Ascending aorta (tissue), 2 donors: ENCODE data around the gene KCNA10. TPM values are rescaled to one million over a fixed set of nuclear protein-coding genes. Genes with fewer than 3 reads are reported as not detected.

Experiments
- DNase-seq, 2 donors: peaks; one replicate each; pipeline ENCODE4 v3.0.0-alpha.2; 2019; ENCODE audit warnings: low spot score in 2 of 2
- H3K27ac ChIP-seq, 2 donors: fragments of 200-600 bp; sonication (generic); one replicate each; pipeline ENCODE4 v1.5.1; 2016 to 2017; ENCODE audit warnings: mild to moderate bottlenecking in 1 of 2
- H3K27me3 ChIP-seq: fragments of 200-600 bp; sonication (generic); one replicate; pipeline ENCODE4 v1.5.1; 2017
- H3K36me3 ChIP-seq, 2 donors: fragments of 200-600 bp; sonication (generic); one replicate each; pipeline ENCODE4 v1.5.1; 2016
- H3K4me1 ChIP-seq, 2 donors: fragments of 200-600 bp; sonication (generic); one replicate each; pipeline ENCODE4 v1.5.1; 2016 to 2017; ENCODE audit warnings: mild to moderate bottlenecking in 1 of 2
- H3K4me3 ChIP-seq, 2 donors: fragments of 200-600 bp; sonication (generic); one replicate each; pipeline ENCODE4 v1.5.1; 2016 to 2017; ENCODE audit warnings: mild to moderate bottlenecking in 1 of 2
- H3K9me3 ChIP-seq, 2 donors: fragments of 200-600 bp; sonication (generic); one replicate each; pipeline ENCODE4 v1.5.1; 2016
- CTCF ChIP-seq, 3 experiments: fragments of 200-600 bp in 2 of 3; fragments of 450-650 bp in 1 of 3; sonication (generic) in 2 of 3; IDR thresholded peaks; one replicate each; pipeline ENCODE4 v1.5.1; 2016 to 2019; ENCODE audit warnings: antibody characterized with exemption in 3 of 3, mild to moderate bottlenecking in 1 of 3, moderate library complexity in 1 of 3
- intact Hi-C: fragments of 100-400 bp; cut with DNase I; formaldehyde crosslinking; loops from one replicate; pipeline ENCODE4 v1.15.1; 2023
- total RNA-seq: library from RNA; depleted of rRNA; stranded (reverse); fragments of >200 nt; gene quantifications from one replicate; pipeline ENCODE4 v1.1.0, GENCODE V29; 2016

KCNA10 gene
- total RNA-seq, 1 donor from 2014 or later = not detected

GRCh38 chr1:110477445-110477957, 41.5 kb downstream of the KCNA10 start:
- intact Hi-C loops = no loop called here
- no peaks in the 10 kb centered on the region for H3K4me1 ChIP-seq
- no peak for TF ChIP-seq CTCF (IDR thresholded peaks at IDR 0.05)
- H3K9me3 ChIP-seq = no peaks in the 10 kb centered on the region
- no peaks in the 10 kb centered on the region for H3K36me3 ChIP-seq
- no peaks in the 10 kb centered on the region for H3K27me3 ChIP-seq
- H3K27ac ChIP-seq = no peak overlapping the region
- H3K4me3 ChIP-seq = no peak overlapping the region
- DNase-seq = no peak

DNA sequence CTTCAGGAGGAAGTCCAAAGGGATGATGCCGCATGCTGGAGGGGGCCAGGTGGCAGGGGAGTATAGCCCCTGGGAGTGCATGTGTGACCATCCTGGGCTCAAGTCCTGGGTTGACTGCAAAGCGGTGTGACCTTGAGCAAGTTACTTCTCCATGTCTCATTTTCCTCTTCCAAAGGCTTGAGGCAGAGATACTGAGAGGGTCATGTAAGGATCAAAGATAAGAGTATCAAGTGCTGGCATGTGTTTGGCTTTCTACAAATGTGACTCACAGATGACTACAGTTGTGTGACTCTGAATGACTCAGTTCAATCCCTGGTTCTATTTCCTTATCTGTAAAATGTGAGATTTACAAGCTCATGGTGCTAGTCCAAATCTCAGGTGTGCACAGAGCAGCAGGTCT, 41.9 kb downstream of the KCNA10 start:
- H3K27ac ChIP-seq = no peak overlapping the region

GRCh38 chr1:110476028-110476765, 42.8 kb downstream of the KCNA10 start:
- no peaks in the 10 kb centered on the region for H3K4me1 ChIP-seq
- H3K9me3 ChIP-seq = no peaks in the 10 kb centered on the region
- H3K36me3 ChIP-seq = no peaks in the 10 kb centered on the region
- no peak overlapping the region for H3K4me3 ChIP-seq
- no peak for DNase-seq
- H3K27ac ChIP-seq = no peak overlapping the region
- no peak for TF ChIP-seq CTCF (IDR thresholded peaks at IDR 0.05)
- intact Hi-C loops = no loop called here
- H3K27me3 ChIP-seq = no peaks in the 10 kb centered on the region

More for the DNA sequence above, 41.9 kb downstream of the KCNA10 start:
- intact Hi-C loops = no loop called here
- no peaks in the 10 kb centered on the region for H3K27me3 ChIP-seq
- no peaks in the 10 kb centered on the region for H3K4me1 ChIP-seq
- no peaks in the 10 kb centered on the region for H3K9me3 ChIP-seq
- no peak for TF ChIP-seq CTCF (IDR thresholded peaks at IDR 0.05)
- H3K36me3 ChIP-seq = no peaks in the 10 kb centered on the region
- no peak overlapping the region for H3K4me3 ChIP-seq
- DNase-seq = no peak

- H3K27me3 ChIP-seq = no peaks in the 10 kb centered on the region
- no peak overlapping the region for H3K4me3 ChIP-seq
- no peaks in the 10 kb centered on the region for H3K4me1 ChIP-seq
- TF ChIP-seq CTCF (IDR thresholded peaks at IDR 0.05) = no peak
- DNase-seq = no peak
- no peaks in the 10 kb centered on the region for H3K9me3 ChIP-seq
- H3K36me3 ChIP-seq = no peaks in the 10 kb centered on the region
- intact Hi-C loops = no loop called here
- H3K27ac ChIP-seq = no peak overlapping the region
These were observed 43.5 kb downstream of the KCNA10 start for GRCh38 chr1:110475362-110476027.

GRCh38 chr1:110474444-110474843, 44.5 kb downstream of the KCNA10 start:
- no peaks in the 10 kb centered on the region for H3K4me1 ChIP-seq
- H3K36me3 ChIP-seq = no peaks in the 10 kb centered on the region
- TF ChIP-seq CTCF (IDR thresholded peaks at IDR 0.05) = no peak
- DNase-seq = no peak
- H3K27ac ChIP-seq = no peak overlapping the region
- no peak overlapping the region for H3K4me3 ChIP-seq
- no peaks in the 10 kb centered on the region for H3K27me3 ChIP-seq
- intact Hi-C loops = no loop called here
- H3K9me3 ChIP-seq = no peaks in the 10 kb centered on the region
